ENCODE results near the gene SPOP.
"Not testable (repeated sequence)": the region's sequence is repeated elsewhere in the genome, so short reads cannot be mapped to it uniquely, and the experiment has no call there.

The SPOP gene

GRCh38 chr17:49646056-49646390, 31.9 kb downstream of the SPOP start:
- H3K9ac ChIP-seq (ENCODE audit: low read length); H3K27ac ChIP-seq (ENCODE audit: low read length); H3K36me3 ChIP-seq (ENCODE audit: control insufficient read depth, low read depth, low read length); H3K27me3 ChIP-seq (ENCODE audit: control insufficient read depth, insufficient read depth, low read length); H3K4me3 ChIP-seq (ENCODE audit: low read length); H3K9me3 ChIP-seq (ENCODE audit: control insufficient read depth, low read depth, low read length): not testable (repeated sequence)
- H3K4me1 ChIP-seq (ENCODE audit: control insufficient read depth, low read depth, low read length), result peaks cover 15% of the 10 kb centered on the region

DNA sequence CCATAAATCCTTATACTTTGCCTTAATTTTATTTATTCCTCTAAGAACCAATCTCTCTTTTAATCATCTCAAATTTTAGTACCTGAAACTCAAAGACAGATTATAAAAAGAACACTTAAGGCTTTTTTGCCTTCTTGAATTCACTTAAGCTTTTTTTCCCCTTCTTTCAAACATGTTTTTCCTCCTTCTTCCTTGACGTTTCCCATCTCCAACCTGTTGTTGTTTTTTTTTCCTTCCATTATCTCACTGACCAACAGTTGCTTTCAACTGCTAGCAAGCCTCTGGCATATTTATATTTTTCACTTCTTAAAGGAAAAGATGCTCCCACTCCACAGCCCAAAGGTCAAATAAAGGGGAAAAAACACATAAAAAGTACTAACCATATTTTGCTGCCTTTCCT, 32.2 kb downstream of the SPOP start:
- Histone ChIP-seq H3K36me3 (ENCODE audit: control insufficient read depth, low read depth, low read length) (no peaks in the 10 kb centered on the region), H3K9ac (ENCODE audit: low read length) (no peak overlapping the region), H3K9me3 (ENCODE audit: control insufficient read depth, low read depth, low read length) (no peaks in the 10 kb centered on the region), H3K4me1 (ENCODE audit: control insufficient read depth, low read depth, low read length) (peaks cover 15% of the 10 kb centered on the region), H3K27ac (ENCODE audit: low read length) (no peak overlapping the region), H3K4me3 (ENCODE audit: low read length) (no peak overlapping the region), H3K27me3 (ENCODE audit: control insufficient read depth, insufficient read depth, low read length) (no peaks in the 10 kb centered on the region)

DNA sequence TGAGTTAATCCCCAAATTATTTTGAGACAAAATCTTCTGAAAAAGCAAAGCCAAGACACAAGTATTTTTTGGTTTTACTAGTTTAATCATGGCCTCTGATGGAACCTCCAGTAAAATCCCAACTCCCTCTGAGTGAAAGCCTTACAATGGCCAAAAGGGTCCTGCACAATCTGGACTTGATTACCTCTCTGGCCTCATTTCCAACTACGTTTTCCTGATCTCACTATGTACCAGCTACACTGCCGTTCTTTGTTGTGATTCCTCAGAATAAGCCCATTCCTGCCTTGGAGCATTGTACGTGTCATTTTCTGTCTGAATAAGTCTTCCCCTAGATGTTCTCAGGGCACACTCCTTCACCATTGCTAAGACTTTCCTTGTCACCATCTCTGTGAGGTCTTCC, 37.3 kb downstream of the SPOP start:
- no peak overlapping the region for H3K27ac ChIP-seq (ENCODE audit: low read length)
- peaks cover 15% of the 10 kb centered on the region for H3K4me1 ChIP-seq (ENCODE audit: control insufficient read depth, low read depth, low read length)

DNA sequence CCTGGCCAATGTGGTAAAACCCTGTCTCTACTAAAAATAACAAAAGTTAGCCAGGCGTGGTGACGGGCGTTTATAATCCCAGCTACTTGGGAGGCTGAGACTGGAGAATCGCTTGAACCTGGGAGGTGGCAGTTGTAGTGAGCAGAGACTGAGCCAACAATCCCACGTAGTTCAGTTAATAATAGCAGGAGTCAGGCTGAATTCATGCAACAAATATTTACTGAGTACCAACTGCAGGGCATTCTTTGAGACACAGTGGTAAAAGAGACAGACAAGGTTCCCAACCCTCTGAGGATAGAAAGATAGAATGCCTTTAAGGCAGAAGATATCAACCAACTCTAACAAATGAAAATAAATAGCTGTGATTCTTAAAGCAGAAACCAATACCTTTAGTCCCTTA, 39.1 kb downstream of the SPOP start:
- Histone ChIP-seq H3K9me3 (ENCODE audit: control insufficient read depth, low read depth, low read length) (no peaks in the 10 kb centered on the region), H3K27ac (ENCODE audit: low read length) (no peak overlapping the region), H3K27me3 (ENCODE audit: control insufficient read depth, insufficient read depth, low read length) (no peaks in the 10 kb centered on the region), H3K9ac (ENCODE audit: low read length) (no peak overlapping the region), H3K4me1 (ENCODE audit: control insufficient read depth, low read depth, low read length) (peaks cover 30% of the 10 kb centered on the region), H3K36me3 (ENCODE audit: control insufficient read depth, low read depth, low read length) (no peaks in the 10 kb centered on the region), H3K4me3 (ENCODE audit: low read length) (no peak overlapping the region)

More for the DNA sequence above, 37.3 kb downstream of the SPOP start:
- Histone ChIP-seq H3K9me3 (ENCODE audit: control insufficient read depth, low read depth, low read length) (no peaks in the 10 kb centered on the region), H3K4me3 (ENCODE audit: low read length) (no peak overlapping the region), H3K9ac (ENCODE audit: low read length) (no peak overlapping the region), H3K36me3 (ENCODE audit: control insufficient read depth, low read depth, low read length) (no peaks in the 10 kb centered on the region), H3K27me3 (ENCODE audit: control insufficient read depth, insufficient read depth, low read length) (no peaks in the 10 kb centered on the region)

DNA sequence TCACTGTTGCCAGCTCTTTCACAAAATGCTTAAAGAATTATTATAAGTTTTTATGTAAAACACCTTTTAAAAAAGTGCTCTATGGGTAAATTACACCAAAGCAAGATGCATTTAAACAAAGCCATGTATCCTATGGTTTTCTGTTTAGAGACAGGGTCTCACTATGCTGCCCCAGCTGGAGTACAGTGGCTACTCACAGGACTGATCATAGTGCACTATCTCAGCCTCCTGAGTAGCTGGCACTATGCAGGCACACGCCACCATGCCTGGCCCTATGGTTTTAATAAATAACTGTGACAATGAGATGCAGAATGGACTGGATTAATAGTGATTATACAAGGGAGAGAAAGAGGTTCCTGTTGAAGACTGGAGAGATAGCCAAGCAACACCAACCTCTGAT, 40.2 kb downstream of the SPOP start:
- Histone ChIP-seq H3K9ac (ENCODE audit: low read length) (no peak overlapping the region), H3K27ac (ENCODE audit: low read length) (no peak overlapping the region), H3K9me3 (ENCODE audit: control insufficient read depth, low read depth, low read length) (no peaks in the 10 kb centered on the region), H3K27me3 (ENCODE audit: control insufficient read depth, insufficient read depth, low read length) (no peaks in the 10 kb centered on the region), H3K36me3 (ENCODE audit: control insufficient read depth, low read depth, low read length) (no peaks in the 10 kb centered on the region), H3K4me3 (ENCODE audit: low read length) (no peak overlapping the region), H3K4me1 (ENCODE audit: control insufficient read depth, low read depth, low read length) (peaks cover 34% of the 10 kb centered on the region)

GRCh38 chr17:49637050-49637449, 40.8 kb downstream of the SPOP start:
- no peak overlapping the region for H3K9ac ChIP-seq (ENCODE audit: low read length)
- no peaks in the 10 kb centered on the region for H3K27me3 ChIP-seq (ENCODE audit: control insufficient read depth, insufficient read depth, low read length)
- H3K27ac ChIP-seq (ENCODE audit: low read length), result no peak overlapping the region
- H3K36me3 ChIP-seq (ENCODE audit: control insufficient read depth, low read depth, low read length), result no peaks in the 10 kb centered on the region
- peaks cover 28% of the 10 kb centered on the region for H3K4me1 ChIP-seq (ENCODE audit: control insufficient read depth, low read depth, low read length)
- H3K9me3 ChIP-seq (ENCODE audit: control insufficient read depth, low read depth, low read length), result no peaks in the 10 kb centered on the region
- no peak overlapping the region for H3K4me3 ChIP-seq (ENCODE audit: low read length)

DNA sequence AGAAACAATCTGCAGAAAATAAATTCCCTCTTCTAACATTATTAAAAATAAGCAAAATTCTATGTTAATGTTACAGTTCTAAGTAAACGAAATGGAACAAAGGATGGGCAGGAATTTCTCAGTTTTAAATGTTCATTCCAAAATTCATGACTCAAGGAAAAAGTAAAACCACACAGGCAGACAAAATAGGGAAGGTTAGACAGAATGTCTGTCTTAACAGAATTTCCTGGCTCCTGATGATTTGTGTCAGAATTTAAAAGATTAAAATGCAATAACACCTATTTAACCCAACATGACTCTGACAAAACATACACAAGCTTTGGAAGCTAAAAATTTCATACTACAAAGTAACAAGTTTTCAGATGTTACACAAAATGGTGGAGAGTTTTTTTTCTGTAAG, 42.8 kb downstream of the SPOP start:
- no peak overlapping the region for H3K9ac ChIP-seq (ENCODE audit: low read length)

GRCh38 chr17:49634485-49634860, 43.4 kb downstream of the SPOP start:
- Histone ChIP-seq H3K9ac (ENCODE audit: low read length) (no peak overlapping the region), H3K27ac (ENCODE audit: low read length) (no peak overlapping the region), H3K4me3 (ENCODE audit: low read length) (no peak overlapping the region), H3K27me3 (ENCODE audit: control insufficient read depth, insufficient read depth, low read length) (no peaks in the 10 kb centered on the region), H3K4me1 (ENCODE audit: control insufficient read depth, low read depth, low read length) (peaks cover 22% of the 10 kb centered on the region), H3K9me3 (ENCODE audit: control insufficient read depth, low read depth, low read length) (no peaks in the 10 kb centered on the region), H3K36me3 (ENCODE audit: control insufficient read depth, low read depth, low read length) (no peaks in the 10 kb centered on the region)

More for the DNA sequence above, 42.8 kb downstream of the SPOP start:
- Histone ChIP-seq H3K4me1 (ENCODE audit: control insufficient read depth, low read depth, low read length) (peaks cover 22% of the 10 kb centered on the region), H3K27ac (ENCODE audit: low read length) (no peak overlapping the region), H3K27me3 (ENCODE audit: control insufficient read depth, insufficient read depth, low read length) (no peaks in the 10 kb centered on the region), H3K36me3 (ENCODE audit: control insufficient read depth, low read depth, low read length) (no peaks in the 10 kb centered on the region), H3K9me3 (ENCODE audit: control insufficient read depth, low read depth, low read length) (no peaks in the 10 kb centered on the region), H3K4me3 (ENCODE audit: low read length) (no peak overlapping the region)

GRCh38 chr17:49633762-49634484, 44.0 kb downstream of the SPOP start:
- peak overlapping the region; percentile 21 for H3K27ac ChIP-seq (ENCODE audit: low read length)
- no peaks in the 10 kb centered on the region for H3K9me3 ChIP-seq (ENCODE audit: control insufficient read depth, low read depth, low read length)
- no peaks in the 10 kb centered on the region for H3K27me3 ChIP-seq (ENCODE audit: control insufficient read depth, insufficient read depth, low read length)
- H3K36me3 ChIP-seq (ENCODE audit: control insufficient read depth, low read depth, low read length), result no peaks in the 10 kb centered on the region
- H3K9ac ChIP-seq (ENCODE audit: low read length), result no peak overlapping the region
- H3K4me3 ChIP-seq (ENCODE audit: low read length), result no peak overlapping the region
- H3K4me1 ChIP-seq (ENCODE audit: control insufficient read depth, low read depth, low read length), result peaks cover 22% of the 10 kb centered on the region

DNA sequence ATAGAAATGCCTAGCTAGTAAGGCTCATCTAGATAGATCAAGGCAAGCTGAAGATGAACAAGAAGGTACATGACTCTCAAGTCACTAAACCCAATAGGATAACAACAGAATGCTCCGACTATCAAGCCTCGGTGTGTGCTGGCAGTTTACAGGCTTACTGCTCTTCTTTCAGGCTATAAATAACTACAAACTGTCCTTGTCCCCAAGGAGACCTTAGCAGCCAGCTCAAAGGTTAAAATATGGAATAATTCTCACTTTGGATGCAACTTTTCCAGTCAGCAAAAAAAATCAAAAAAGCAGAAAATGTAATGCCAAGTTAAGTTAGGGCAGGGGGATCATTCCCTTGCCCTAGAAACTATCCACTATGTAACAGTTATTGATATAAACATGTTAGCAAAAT, 44.6 kb downstream of the SPOP start:
- Histone ChIP-seq H3K4me3 (ENCODE audit: low read length) (no peak overlapping the region), H3K27me3 (ENCODE audit: control insufficient read depth, insufficient read depth, low read length) (no peaks in the 10 kb centered on the region), H3K36me3 (ENCODE audit: control insufficient read depth, low read depth, low read length) (no peaks in the 10 kb centered on the region), H3K4me1 (ENCODE audit: control insufficient read depth, low read depth, low read length) (peaks cover 22% of the 10 kb centered on the region), H3K27ac (ENCODE audit: low read length) (no peak overlapping the region), H3K9me3 (ENCODE audit: control insufficient read depth, low read depth, low read length) (no peaks in the 10 kb centered on the region), H3K9ac (ENCODE audit: low read length) (no peak overlapping the region)

GRCh38 chr17:49632201-49632600, 45.7 kb downstream of the SPOP start:
- no peaks in the 10 kb centered on the region for H3K27me3 ChIP-seq (ENCODE audit: control insufficient read depth, insufficient read depth, low read length)
- no peaks in the 10 kb centered on the region for H3K36me3 ChIP-seq (ENCODE audit: control insufficient read depth, low read depth, low read length)
- H3K9me3 ChIP-seq (ENCODE audit: control insufficient read depth, low read depth, low read length), result no peaks in the 10 kb centered on the region
- H3K27ac ChIP-seq (ENCODE audit: low read length), result no peak overlapping the region
- peaks cover 22% of the 10 kb centered on the region for H3K4me1 ChIP-seq (ENCODE audit: control insufficient read depth, low read depth, low read length)
- H3K4me3 ChIP-seq (ENCODE audit: low read length), result no peak overlapping the region
- H3K9ac ChIP-seq (ENCODE audit: low read length), result no peak overlapping the region

DNA sequence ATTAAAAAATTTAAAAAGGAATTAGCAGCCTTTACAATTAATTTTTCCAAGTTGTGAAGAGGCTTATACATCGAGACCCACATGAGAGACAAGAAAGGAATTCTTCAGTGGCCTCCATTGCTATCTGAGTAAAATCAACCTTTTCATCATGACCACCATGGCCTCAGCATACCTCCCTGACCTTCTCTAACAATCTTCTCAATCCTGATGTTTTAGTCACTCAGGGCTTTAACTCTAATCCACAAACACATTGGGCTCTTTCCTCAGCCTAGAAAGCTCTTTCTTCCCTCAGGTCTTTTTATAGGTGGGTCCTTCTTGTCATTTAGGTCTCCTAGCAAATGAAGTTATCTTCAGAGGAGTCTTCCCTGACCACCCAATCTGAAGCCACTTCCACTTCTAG, 46.4 kb downstream of the SPOP start:
- peaks cover 22% of the 10 kb centered on the region for H3K4me1 ChIP-seq (ENCODE audit: control insufficient read depth, low read depth, low read length)
- no peaks in the 10 kb centered on the region for H3K36me3 ChIP-seq (ENCODE audit: control insufficient read depth, low read depth, low read length)
- no peaks in the 10 kb centered on the region for H3K9me3 ChIP-seq (ENCODE audit: control insufficient read depth, low read depth, low read length)

More for the DNA sequence above, 46.4 kb downstream of the SPOP start:
- Histone ChIP-seq H3K27ac (ENCODE audit: low read length) (no peak overlapping the region), H3K27me3 (ENCODE audit: control insufficient read depth, insufficient read depth, low read length) (no peaks in the 10 kb centered on the region), H3K9ac (ENCODE audit: low read length) (no peak overlapping the region), H3K4me3 (ENCODE audit: low read length) (no peak overlapping the region)

Data from iPS-18a (cell line).